Panc1 (cell line): ENCODE measurements around the gene B3GLCT. TPM values are rescaled to one million over a fixed set of nuclear protein-coding genes. Genes with fewer than 3 reads are reported as not detected.
"Not testable (repeated sequence)": the region's sequence is repeated elsewhere in the genome, so short reads cannot be mapped to it uniquely, and the experiment has no call there.

Source experiments
- ATAC-seq: fragments of 200-7000 bp; cut with Tn5 transposase; 2 replicates; pipeline ENCODE4 v1.9.1; 2020; ENCODE audit warnings: mild to moderate bottlenecking, moderate library complexity
- BruUV-seq: library from RNA; stranded (reverse); fragments of 400-500 nt; replicated peaks from 2 replicates; lab custom pipeline; 2021; lab: Mats Ljungman, UMichigan
- CTCF ChIA-PET: fragments of 300-600 bp; sonication (Branson Sonifier 250); formaldehyde crosslinking; loops from one replicate; lab custom pipeline; 2022; ENCODE audit warnings: antibody characterized with exemption; lab: Charles Lee
- POLR2A ChIA-PET: fragments of 300-600 bp; sonication (Branson Sonifier 250); formaldehyde crosslinking; loops from one replicate; lab custom pipeline; 2022; ENCODE audit warnings: antibody characterized with exemption; lab: Charles Lee
- DNase-seq: peaks from one replicate; pipeline ENCODE4 v3.0.0-alpha.2; 2010; ENCODE audit warnings: low read depth, low spot score
- H3K27ac ChIP-seq: 2 replicates; pipeline ENCODE4 v1.5.1; 2011; ENCODE audit warnings: mild to moderate bottlenecking, low read length, inconsistent platforms
- H3K27me3 ChIP-seq: fragments of 200-500 bp; sonication (Bioruptor generic); 2 replicates; pipeline ENCODE4 v1.6.0; 2014; ENCODE audit warnings: low read length, inconsistent platforms; ENCODE audit not compliant: control insufficient read depth, insufficient read depth
- H3K36me3 ChIP-seq: fragments of 200-500 bp; sonication (Bioruptor generic); 2 replicates; pipeline ENCODE4 v1.5.1; 2014; ENCODE audit warnings: inconsistent platforms, mild to moderate bottlenecking, low read length, moderate library complexity; ENCODE audit not compliant: control insufficient read depth, insufficient read depth
- H3K4me1 ChIP-seq: 2 replicates; pipeline ENCODE4 v1.5.1; 2011; ENCODE audit warnings: inconsistent platforms, mild to moderate bottlenecking, low read length, moderate library complexity; ENCODE audit not compliant: control insufficient read depth, insufficient read depth
- H3K4me3 ChIP-seq, 2 experiments: 2 replicates each; pipeline ENCODE4 v1.5.1; 2011 to 2012; ENCODE audit warnings: low read depth in 2 of 2, low read length in 2 of 2, mild to moderate bottlenecking in 2 of 2, inconsistent platforms in 1 of 2, moderate library complexity in 1 of 2
- H3K9me3 ChIP-seq: fragments of 200-500 bp; sonication (Bioruptor generic); 2 replicates; pipeline ENCODE4 v1.5.1; 2014; ENCODE audit warnings: low read depth, mild to moderate bottlenecking, inconsistent platforms, low read length, moderate library complexity; ENCODE audit not compliant: control insufficient read depth, insufficient read depth
- CTCF ChIP-seq: fragments of 450-650 bp; IDR thresholded peaks from 2 replicates; pipeline ENCODE4 v1.5.1; 2017; ENCODE audit warnings: mild to moderate bottlenecking
- POLR2AphosphoS5 ChIP-seq: IDR thresholded peaks from 2 replicates; pipeline ENCODE4 v1.6.1; 2012; ENCODE audit warnings: mild to moderate bottlenecking, low read depth, low read length, moderate library complexity
- REST ChIP-seq, 2 experiments: IDR thresholded peaks; 2 replicates each; pipeline ENCODE4 v1.6.1; 2011 to 2012; ENCODE audit warnings: low read depth in 2 of 2, control low read depth in 1 of 2, low read length in 1 of 2, mild to moderate bottlenecking in 1 of 2, moderate library complexity in 1 of 2; ENCODE audit not compliant: insufficient read depth in 1 of 2
- SIN3A ChIP-seq: IDR thresholded peaks from 2 replicates; pipeline ENCODE4 v1.6.1; 2012; ENCODE audit warnings: low read depth, mild to moderate bottlenecking, low read length, moderate library complexity, borderline replicate concordance; ENCODE audit not compliant: insufficient read depth
- TCF7L2 ChIP-seq: IDR thresholded peaks from 2 replicates; pipeline ENCODE4 v1.6.1; 2011; ENCODE audit warnings: mild to moderate bottlenecking, low read depth, low read length, inconsistent platforms
- in situ Hi-C: cut with HindIII; loops from 2 replicates; pipeline ENCODE4 v1.10.0; 2016; ENCODE audit warnings: low sequenced_read_pairs, low pct_unique_long_range_greater_than_20kb
- intact Hi-C: fragments of 100-400 bp; cut with micrococcal nuclease; formaldehyde crosslinking; loops from one replicate; pipeline ENCODE4 v1.10.0; 2022; ENCODE audit not compliant: unreplicated experiment
- total RNA-seq: library from RNA; stranded (reverse); gene quantifications from one replicate; pipeline ENCODE4 v1.2.1, GENCODE V29; 2021; ENCODE audit not compliant: unreplicated experiment

B3GLCT gene
- total RNA-seq, 1 experiment from 2014 or later = 16.5 TPM

- Histone ChIP-seq H3K4me3 (no peak overlapping the region), H3K27me3 (no peaks in the 10 kb centered on the region), H3K4me1 (no peaks in the 10 kb centered on the region), H3K9me3 (no peaks in the 10 kb centered on the region), H3K36me3 (no peaks in the 10 kb centered on the region), H3K27ac (no peak overlapping the region)
- intact Hi-C loops = no loop called here
- no peak for ATAC-seq
- in situ Hi-C loops = no loop called here
- TF ChIP-seq CTCF = no peak
- no peak for TF ChIP-seq SIN3A
- TF ChIP-seq POLR2AphosphoS5 = no peak
- TF ChIP-seq TCF7L2 = no peak
- TF ChIP-seq REST (IDR thresholded peaks at IDR 0.05; ENCODE audit: insufficient read depth in 1 of 2, low read depth in 2 of 2, low read length in 1 of 2) = no peak
- ChIA-PET CTCF (no interaction called here), POLR2A (no interaction called here)
- BruUV-seq = no TSS peak
- no peak for DNase-seq
These were observed 135.3 kb downstream of the B3GLCT start for GRCh38 chr13:31334994-31335557.

DNA sequence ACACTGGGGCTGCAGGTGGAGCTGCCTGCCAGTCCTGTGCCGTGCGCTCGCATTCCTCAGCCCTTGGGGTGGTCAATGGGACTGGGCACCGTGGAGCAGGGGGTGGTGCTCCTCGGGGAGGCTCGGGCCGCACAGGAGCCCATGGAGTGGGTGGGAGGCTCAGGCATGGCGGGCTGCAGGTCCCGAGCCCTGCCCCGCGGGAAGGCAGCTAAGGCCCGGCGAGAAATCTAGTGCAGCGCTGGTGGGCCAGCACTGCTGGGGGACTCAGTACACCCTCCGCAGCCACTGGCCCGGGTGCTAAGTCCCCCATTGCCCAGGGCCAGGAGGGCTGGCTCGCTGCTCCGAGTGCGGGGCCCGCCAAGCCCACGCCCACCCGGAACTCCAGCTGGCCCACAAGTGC, 139.8 kb downstream of the B3GLCT start:
- in situ Hi-C loops, DNase-seq: not testable (repeated sequence)

GRCh38 chr13:31340848-31341247, 141.1 kb downstream of the B3GLCT start:
- BruUV-seq, H3K27ac ChIP-seq, in situ Hi-C loops, POLR2A ChIA-PET, ATAC-seq, H3K9me3 ChIP-seq, intact Hi-C loops, H3K36me3 ChIP-seq, CTCF ChIA-PET, H3K4me3 ChIP-seq, DNase-seq, H3K4me1 ChIP-seq, H3K27me3 ChIP-seq: not testable (repeated sequence)

More for the DNA sequence above, 139.8 kb downstream of the B3GLCT start:
- POLR2A ChIA-PET, H3K4me3 ChIP-seq, H3K27me3 ChIP-seq, intact Hi-C loops, CTCF ChIA-PET, H3K4me1 ChIP-seq, H3K27ac ChIP-seq, BruUV-seq, H3K36me3 ChIP-seq, H3K9me3 ChIP-seq, ATAC-seq: not testable (repeated sequence)
